ENCODE results near the gene C12orf76. TPM values are rescaled to one million over a fixed set of nuclear protein-coding genes. Genes with fewer than 3 reads are reported as not detected.

The C12orf76 gene
- total RNA-seq, 1 experiment from 2014 or later, result 9.7 TPM

- Mint-ChIP-seq H3K27ac (no peak overlapping the region), H3K9me3 (no peaks in the 10 kb centered on the region; a peak in 1 of 5 replicates), H3K36me3 (ENCODE audit: insufficient read depth in 1 of 3, low read depth in 3 of 3) (no peaks in the 10 kb centered on the region), H3K4me3 (no peak overlapping the region), H3K4me1 (no peaks in the 10 kb centered on the region), H3K27me3 (ENCODE audit: low read depth) (peaks cover 6% of the 10 kb centered on the region)
- Histone ChIP-seq H4K91ac (ENCODE audit: insufficient read length, low read depth, low read length) (no peak overlapping the region), H2BK5ac (ENCODE audit: insufficient read length, low read length) (no peak overlapping the region), H4K5ac (ENCODE audit: insufficient read length, low read depth, low read length) (no peak overlapping the region), H3K18ac (ENCODE audit: insufficient read length, low read depth, low read length) (no peak overlapping the region), H3K56ac (ENCODE audit: insufficient read length, low read depth, low read length) (no peak overlapping the region), H3K4me2 (ENCODE audit: insufficient read depth, insufficient read length, low read length) (no peak overlapping the region), H3T11ph (ENCODE audit: low read length) (no peak overlapping the region), H3K79me2 (ENCODE audit: insufficient read depth, low read length) (no peaks in the 10 kb centered on the region), H2BK120ac (ENCODE audit: low read depth, low read length, poor library complexity, severe bottlenecking) (no peak overlapping the region), H3K14ac (ENCODE audit: insufficient read depth, low read length) (no peak overlapping the region), H4K20me1 (ENCODE audit: control insufficient read depth, insufficient read depth, insufficient read length) (no peaks in the 10 kb centered on the region), H3K79me1 (ENCODE audit: insufficient read depth, low read depth, low read length, poor library complexity, severe bottlenecking) (no peaks in the 10 kb centered on the region), H3K4me1 (ENCODE audit: insufficient read depth, low read length) (no peaks in the 10 kb centered on the region), H3K9ac (ENCODE audit: extremely low read depth, insufficient read length, low read length) (no peak overlapping the region), H2BK20ac (ENCODE audit: low read depth, low read length, poor library complexity, severe bottlenecking) (no peak overlapping the region), H3K4ac (ENCODE audit: low read depth, low read length) (no peak overlapping the region), H3K27ac (ENCODE audit: insufficient read length, low read depth, low read length) (no peak overlapping the region), H3K27me3 (ENCODE audit: insufficient read depth, low read length) (no peaks in the 10 kb centered on the region), H3K23ac (ENCODE audit: insufficient read length, low read depth, low read length) (no peak overlapping the region), H2AK5ac (ENCODE audit: insufficient read length, low read length) (no peak overlapping the region), H4K8ac (replicated peaks; ENCODE audit: insufficient read length, low read depth, low read length) (no peak overlapping the region), H2BK12ac (ENCODE audit: insufficient read length, low read depth, low read length) (no peak overlapping the region), H2BK15ac (ENCODE audit: low read depth, low read length) (no peak overlapping the region), H3K23me2 (ENCODE audit: insufficient read length, low read depth, low read length, poor library complexity, severe bottlenecking) (no peaks in the 10 kb centered on the region), H2AFZ (ENCODE audit: low read length) (no peak overlapping the region), H3K9me3 (ENCODE audit: control insufficient read depth, low read depth, low read length) (no peaks in the 10 kb centered on the region)
- no peak for TF ChIP-seq CTCF (conservative IDR thresholded peaks at IDR 0.05)
- no peak for DNase-seq
- no CpG with 5 or more reads among the region's 7 CpGs for WGBS (ENCODE audit: extremely low coverage, insufficient read length, low lambda C conversion rate)
Measured at GRCh38 chr12:110067531-110067930, 19.2 kb upstream of the C12orf76 start.

Measured in H9 (cell line).